Activated T-helper 1 cell treated with anti-CD3 and anti-CD28 coated beads, Interleukin-12 subunit alpha, Interleukin-12 subunit beta, Interleukin-2, Interleukin-4 antibody, amounts not matched to agents 30 ng/mL and 10 ng/mL and 1 ng/mL, durations not matched to agents 14 hours and 24 hours and 36 hours (primary cell): Measurements from ENCODE around the gene CEP85L. TPM values are rescaled to one million over a fixed set of nuclear protein-coding genes. Genes with fewer than 3 reads are reported as not detected.
"Not testable (repeated sequence)": the region's sequence is repeated elsewhere in the genome, so short reads cannot be mapped to it uniquely, and the experiment has no call there.

Experiments used
- DNase-seq: peaks from one replicate; pipeline ENCODE4 v3.0.0; 2021; ENCODE audit warnings: low spot score
- H3K27ac Mint-ChIP-seq: one replicate; pipeline ENCODE4 v1.8.0; 2021; ENCODE audit warnings: mild to moderate bottlenecking, mixed read lengths
- H3K27me3 Mint-ChIP-seq: one replicate; pipeline ENCODE4 v1.8.0; 2022; ENCODE audit warnings: mild to moderate bottlenecking, moderate library complexity, mixed read lengths; ENCODE audit not compliant: insufficient read depth
- H3K36me3 Mint-ChIP-seq: one replicate; pipeline ENCODE4 v1.8.0; 2021; ENCODE audit warnings: low read depth, mixed read lengths
- H3K4me1 Mint-ChIP-seq: one replicate; pipeline ENCODE4 v1.8.0; 2021; ENCODE audit warnings: low read depth, mixed read lengths
- H3K4me3 Mint-ChIP-seq: one replicate; pipeline ENCODE4 v1.8.0; 2021; ENCODE audit warnings: mild to moderate bottlenecking, moderate library complexity, mixed read lengths
- H3K9me3 Mint-ChIP-seq: one replicate; pipeline ENCODE4 v1.8.0; 2021; ENCODE audit warnings: mixed read lengths
- intact Hi-C: fragments of 100-400 bp; cut with micrococcal nuclease; formaldehyde crosslinking; loops from one replicate; pipeline ENCODE4 v1.15.1; 2024
- total RNA-seq: library from RNA; stranded (reverse); gene quantifications from 2 replicates; pipeline ENCODE4 v1.2.3, GENCODE V29; 2022

The CEP85L gene
- total RNA-seq, 1 donor from 2014 or later, result 50.9 TPM

- peaks cover 50% of the 10 kb centered on the region for H3K36me3 Mint-ChIP-seq
- intact Hi-C loops, result no loop called here
- no peak for DNase-seq
Observed at GRCh38 chr6:118469468-118469867, 181.9 kb downstream of the CEP85L start.

GRCh38 chr6:118468682-118469465 is 182.5 kb downstream of the CEP85L start:
- H3K27me3 Mint-ChIP-seq, result no peaks in the 10 kb centered on the region
- H3K36me3 Mint-ChIP-seq, result peaks cover 51% of the 10 kb centered on the region
- H3K4me1 Mint-ChIP-seq, result peaks cover 17% of the 10 kb centered on the region
- no peak for DNase-seq
- intact Hi-C loops, result no loop called here
- H3K9me3 Mint-ChIP-seq, result no peaks in the 10 kb centered on the region
- no peak overlapping the region for H3K27ac Mint-ChIP-seq
- no peak overlapping the region for H3K4me3 Mint-ChIP-seq

More at GRCh38 chr6:118469468-118469867, 181.9 kb downstream of the CEP85L start:
- Mint-ChIP-seq H3K4me1 (peaks cover 17% of the 10 kb centered on the region), H3K27ac (no peak overlapping the region), H3K27me3 (no peaks in the 10 kb centered on the region), H3K4me3 (no peak overlapping the region), H3K9me3 (no peaks in the 10 kb centered on the region)

GRCh38 chr6:118467181-118467580 is 184.2 kb downstream of the CEP85L start:
- intact Hi-C loops, result loop anchor here (2.0 kb wide), 1 partner anchor 18 kb away; no protein-coding TSS in a partner anchor
- H3K27ac Mint-ChIP-seq, result no peak overlapping the region
- peaks cover 17% of the 10 kb centered on the region for H3K4me1 Mint-ChIP-seq
- no peaks in the 10 kb centered on the region for H3K9me3 Mint-ChIP-seq
- no peak for DNase-seq
- H3K36me3 Mint-ChIP-seq, result peaks cover 56% of the 10 kb centered on the region
- no peak overlapping the region for H3K4me3 Mint-ChIP-seq
- H3K27me3 Mint-ChIP-seq, result no peaks in the 10 kb centered on the region

- peaks cover 50% of the 10 kb centered on the region for H3K36me3 Mint-ChIP-seq
- intact Hi-C loops, result no loop called here
Observed at GRCh38 chr6:118464620-118465019, 186.8 kb downstream of the CEP85L start.

GRCh38 chr6:118460958-118461470 is 190.4 kb downstream of the CEP85L start:
- Mint-ChIP-seq H3K4me1 (no peaks in the 10 kb centered on the region), H3K36me3 (peaks cover 19% of the 10 kb centered on the region), H3K9me3 (no peaks in the 10 kb centered on the region), H3K27ac (no peak overlapping the region), H3K27me3 (no peaks in the 10 kb centered on the region), H3K4me3 (no peak overlapping the region)
- DNase-seq, result no peak
- intact Hi-C loops, result no loop called here

More at GRCh38 chr6:118464620-118465019, 186.8 kb downstream of the CEP85L start:
- Mint-ChIP-seq H3K27me3 (no peaks in the 10 kb centered on the region), H3K4me1 (peaks cover 17% of the 10 kb centered on the region), H3K4me3 (no peak overlapping the region), H3K9me3 (no peaks in the 10 kb centered on the region), H3K27ac (peak overlapping the region; percentile 19)
- DNase-seq, result no peak

GRCh38 chr6:118456982-118457381 is 194.4 kb downstream of the CEP85L start:
- intact Hi-C loops, result no loop called here
- no peaks in the 10 kb centered on the region for H3K4me1 Mint-ChIP-seq
- no peak overlapping the region for H3K27ac Mint-ChIP-seq
- H3K9me3 Mint-ChIP-seq, result peaks cover 23% of the 10 kb centered on the region
- H3K36me3 Mint-ChIP-seq, result no peaks in the 10 kb centered on the region
- no peaks in the 10 kb centered on the region for H3K27me3 Mint-ChIP-seq
- DNase-seq, result no peak
- H3K4me3 Mint-ChIP-seq, result no peak overlapping the region

GRCh38 chr6:118451839-118452238 is 199.6 kb downstream of the CEP85L start:
- Mint-ChIP-seq H3K27ac (no peak overlapping the region), H3K4me1 (no peaks in the 10 kb centered on the region), H3K27me3 (peaks cover 3% of the 10 kb centered on the region), H3K9me3 (peaks cover 47% of the 10 kb centered on the region), H3K36me3 (peaks cover 2% of the 10 kb centered on the region), H3K4me3 (no peak overlapping the region)
- intact Hi-C loops, result no loop called here
- DNase-seq, result no peak

GRCh38 chr6:118444796-118445195 is 206.6 kb downstream of the CEP85L start:
- Mint-ChIP-seq H3K9me3 (peaks cover 57% of the 10 kb centered on the region), H3K36me3 (peaks cover 5% of the 10 kb centered on the region), H3K4me3 (no peak overlapping the region), H3K27me3 (peaks cover 3% of the 10 kb centered on the region), H3K27ac (no peak overlapping the region), H3K4me1 (no peaks in the 10 kb centered on the region)
- DNase-seq, result no peak
- intact Hi-C loops, result no loop called here

GRCh38 chr6:118436482-118436881 is 214.9 kb downstream of the CEP85L start:
- intact Hi-C loops, result no loop called here
- Mint-ChIP-seq H3K9me3 (peaks cover 14% of the 10 kb centered on the region), H3K4me3 (no peak overlapping the region), H3K4me1 (no peaks in the 10 kb centered on the region), H3K27ac (no peak overlapping the region), H3K36me3 (peaks cover 1% of the 10 kb centered on the region), H3K27me3 (no peaks in the 10 kb centered on the region)
- DNase-seq, result no peak

GRCh38 chr6:118434147-118434546 is 217.2 kb downstream of the CEP85L start:
- H3K27me3 Mint-ChIP-seq, H3K36me3 Mint-ChIP-seq, H3K27ac Mint-ChIP-seq, intact Hi-C loops, H3K4me3 Mint-ChIP-seq, DNase-seq, H3K4me1 Mint-ChIP-seq: not testable (repeated sequence)
- H3K9me3 Mint-ChIP-seq, result peaks cover 12% of the 10 kb centered on the region

GRCh38 chr6:118421312-118421711 is 230.1 kb downstream of the CEP85L start:
- H3K4me1 Mint-ChIP-seq, DNase-seq, intact Hi-C loops, H3K27ac Mint-ChIP-seq, H3K4me3 Mint-ChIP-seq, H3K27me3 Mint-ChIP-seq, H3K36me3 Mint-ChIP-seq: not testable (repeated sequence)
- H3K9me3 Mint-ChIP-seq, result peaks cover 10% of the 10 kb centered on the region

GRCh38 chr6:118419448-118420394 is 231.7 kb downstream of the CEP85L start:
- Mint-ChIP-seq H3K4me3 (no peak overlapping the region), H3K9me3 (peaks cover 10% of the 10 kb centered on the region), H3K27ac (no peak overlapping the region), H3K27me3 (no peaks in the 10 kb centered on the region), H3K4me1 (no peaks in the 10 kb centered on the region), H3K36me3 (no peaks in the 10 kb centered on the region)
- intact Hi-C loops, result no loop called here
- DNase-seq, result no peak
